Panc1 (cell line): Measurements from ENCODE around the gene RANBP3. TPM values are rescaled to one million over a fixed set of nuclear protein-coding genes. Genes with fewer than 3 reads are reported as not detected.

Experiments used
- ATAC-seq: fragments of 200-7000 bp; cut with Tn5 transposase; 2 replicates; pipeline ENCODE4 v1.9.1; 2020; ENCODE audit warnings: mild to moderate bottlenecking, moderate library complexity
- BruUV-seq: library from RNA; stranded (reverse); fragments of 400-500 nt; replicated peaks from 2 replicates; lab custom pipeline; 2021; lab: Mats Ljungman, UMichigan
- CTCF ChIA-PET: fragments of 300-600 bp; sonication (Branson Sonifier 250); formaldehyde crosslinking; loops from one replicate; lab custom pipeline; 2022; ENCODE audit warnings: antibody characterized with exemption; lab: Charles Lee
- POLR2A ChIA-PET: fragments of 300-600 bp; sonication (Branson Sonifier 250); formaldehyde crosslinking; loops from one replicate; lab custom pipeline; 2022; ENCODE audit warnings: antibody characterized with exemption; lab: Charles Lee
- DNase-seq: peaks from one replicate; pipeline ENCODE4 v3.0.0-alpha.2; 2010; ENCODE audit warnings: low read depth, low spot score
- H3K27ac ChIP-seq: 2 replicates; pipeline ENCODE4 v1.5.1; 2011; ENCODE audit warnings: mild to moderate bottlenecking, low read length, inconsistent platforms
- H3K27me3 ChIP-seq: fragments of 200-500 bp; sonication (Bioruptor generic); 2 replicates; pipeline ENCODE4 v1.6.0; 2014; ENCODE audit warnings: low read length, inconsistent platforms; ENCODE audit not compliant: control insufficient read depth, insufficient read depth
- H3K36me3 ChIP-seq: fragments of 200-500 bp; sonication (Bioruptor generic); 2 replicates; pipeline ENCODE4 v1.5.1; 2014; ENCODE audit warnings: inconsistent platforms, mild to moderate bottlenecking, low read length, moderate library complexity; ENCODE audit not compliant: control insufficient read depth, insufficient read depth
- H3K4me1 ChIP-seq: 2 replicates; pipeline ENCODE4 v1.5.1; 2011; ENCODE audit warnings: inconsistent platforms, mild to moderate bottlenecking, low read length, moderate library complexity; ENCODE audit not compliant: control insufficient read depth, insufficient read depth
- H3K4me3 ChIP-seq, 2 experiments: 2 replicates each; pipeline ENCODE4 v1.5.1; 2011 to 2012; ENCODE audit warnings: low read depth in 2 of 2, low read length in 2 of 2, mild to moderate bottlenecking in 2 of 2, inconsistent platforms in 1 of 2, moderate library complexity in 1 of 2
- H3K9me3 ChIP-seq: fragments of 200-500 bp; sonication (Bioruptor generic); 2 replicates; pipeline ENCODE4 v1.5.1; 2014; ENCODE audit warnings: low read depth, mild to moderate bottlenecking, inconsistent platforms, low read length, moderate library complexity; ENCODE audit not compliant: control insufficient read depth, insufficient read depth
- CTCF ChIP-seq: fragments of 450-650 bp; IDR thresholded peaks from 2 replicates; pipeline ENCODE4 v1.5.1; 2017; ENCODE audit warnings: mild to moderate bottlenecking
- POLR2AphosphoS5 ChIP-seq: IDR thresholded peaks from 2 replicates; pipeline ENCODE4 v1.6.1; 2012; ENCODE audit warnings: mild to moderate bottlenecking, low read depth, low read length, moderate library complexity
- SIN3A ChIP-seq: IDR thresholded peaks from 2 replicates; pipeline ENCODE4 v1.6.1; 2012; ENCODE audit warnings: low read depth, mild to moderate bottlenecking, low read length, moderate library complexity, borderline replicate concordance; ENCODE audit not compliant: insufficient read depth
- TCF7L2 ChIP-seq: IDR thresholded peaks from 2 replicates; pipeline ENCODE4 v1.6.1; 2011; ENCODE audit warnings: mild to moderate bottlenecking, low read depth, low read length, inconsistent platforms
- in situ Hi-C: cut with HindIII; loops from 2 replicates; pipeline ENCODE4 v1.10.0; 2016; ENCODE audit warnings: low sequenced_read_pairs, low pct_unique_long_range_greater_than_20kb
- intact Hi-C: fragments of 100-400 bp; cut with micrococcal nuclease; formaldehyde crosslinking; loops from one replicate; pipeline ENCODE4 v1.10.0; 2022; ENCODE audit not compliant: unreplicated experiment
- total RNA-seq: library from RNA; stranded (reverse); gene quantifications from one replicate; pipeline ENCODE4 v1.2.1, GENCODE V29; 2021; ENCODE audit not compliant: unreplicated experiment
- TF ChIP-seq, protein P1 (sequence below), 2 experiments: IDR thresholded peaks; 2 replicates each; pipeline ENCODE4 v1.6.1; 2011 to 2012; ENCODE audit warnings: low read depth in 2 of 2, control low read depth in 1 of 2, low read length in 1 of 2, mild to moderate bottlenecking in 1 of 2, moderate library complexity in 1 of 2; ENCODE audit not compliant: insufficient read depth in 1 of 2

Gene RANBP3
- total RNA-seq, 1 experiment from 2014 or later: 54.6 TPM

- no peak for ATAC-seq
- Histone ChIP-seq H3K4me3 (no peak overlapping the region), H3K9me3 (no peaks in the 10 kb centered on the region), H3K36me3 (no peaks in the 10 kb centered on the region; the same call in 1 of the 2 replicates), H3K27ac (no peak overlapping the region), H3K27me3 (no peaks in the 10 kb centered on the region), H3K4me1 (no peaks in the 10 kb centered on the region; the same call in 1 of the 2 replicates)
- POLR2A ChIA-PET: no interaction called here
- intact Hi-C loops: no loop called here
- TF ChIP-seq TCF7L2 (no peak), SIN3A (no peak), POLR2AphosphoS5 (no peak), CTCF (no peak)
- TF ChIP-seq, protein P1, sequence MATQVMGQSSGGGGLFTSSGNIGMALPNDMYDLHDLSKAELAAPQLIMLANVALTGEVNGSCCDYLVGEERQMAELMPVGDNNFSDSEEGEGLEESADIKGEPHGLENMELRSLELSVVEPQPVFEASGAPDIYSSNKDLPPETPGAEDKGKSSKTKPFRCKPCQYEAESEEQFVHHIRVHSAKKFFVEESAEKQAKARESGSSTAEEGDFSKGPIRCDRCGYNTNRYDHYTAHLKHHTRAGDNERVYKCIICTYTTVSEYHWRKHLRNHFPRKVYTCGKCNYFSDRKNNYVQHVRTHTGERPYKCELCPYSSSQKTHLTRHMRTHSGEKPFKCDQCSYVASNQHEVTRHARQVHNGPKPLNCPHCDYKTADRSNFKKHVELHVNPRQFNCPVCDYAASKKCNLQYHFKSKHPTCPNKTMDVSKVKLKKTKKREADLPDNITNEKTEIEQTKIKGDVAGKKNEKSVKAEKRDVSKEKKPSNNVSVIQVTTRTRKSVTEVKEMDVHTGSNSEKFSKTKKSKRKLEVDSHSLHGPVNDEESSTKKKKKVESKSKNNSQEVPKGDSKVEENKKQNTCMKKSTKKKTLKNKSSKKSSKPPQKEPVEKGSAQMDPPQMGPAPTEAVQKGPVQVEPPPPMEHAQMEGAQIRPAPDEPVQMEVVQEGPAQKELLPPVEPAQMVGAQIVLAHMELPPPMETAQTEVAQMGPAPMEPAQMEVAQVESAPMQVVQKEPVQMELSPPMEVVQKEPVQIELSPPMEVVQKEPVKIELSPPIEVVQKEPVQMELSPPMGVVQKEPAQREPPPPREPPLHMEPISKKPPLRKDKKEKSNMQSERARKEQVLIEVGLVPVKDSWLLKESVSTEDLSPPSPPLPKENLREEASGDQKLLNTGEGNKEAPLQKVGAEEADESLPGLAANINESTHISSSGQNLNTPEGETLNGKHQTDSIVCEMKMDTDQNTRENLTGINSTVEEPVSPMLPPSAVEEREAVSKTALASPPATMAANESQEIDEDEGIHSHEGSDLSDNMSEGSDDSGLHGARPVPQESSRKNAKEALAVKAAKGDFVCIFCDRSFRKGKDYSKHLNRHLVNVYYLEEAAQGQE (IDR thresholded peaks at IDR 0.05; ENCODE audit: insufficient read depth in 1 of 2, low read depth in 2 of 2, low read length in 1 of 2): no peak
- no peak for DNase-seq
- BruUV-seq: no TSS peak
- in situ Hi-C loops: no loop called here
- CTCF ChIA-PET: no interaction called here
Measured at GRCh38 chr19:5933391-5934068, 44.4 kb downstream of the RANBP3 start.

- intact Hi-C loops: no loop called here
- BruUV-seq: no TSS peak
- in situ Hi-C loops: no loop called here
- ATAC-seq: no peak
- Histone ChIP-seq H3K27me3 (no peaks in the 10 kb centered on the region), H3K27ac (no peak overlapping the region), H3K9me3 (no peaks in the 10 kb centered on the region), H3K4me1 (no peaks in the 10 kb centered on the region; the same call in 1 of the 2 replicates), H3K4me3 (no peak overlapping the region), H3K36me3 (no peaks in the 10 kb centered on the region; the same call in 1 of the 2 replicates)
- ChIA-PET CTCF (no interaction called here), POLR2A (no interaction called here)
- DNase-seq: no peak
- TF ChIP-seq TCF7L2 (no peak), POLR2AphosphoS5 (no peak), CTCF (no peak), SIN3A (no peak)
- TF ChIP-seq, protein P1 (IDR thresholded peaks at IDR 0.05; ENCODE audit: insufficient read depth in 1 of 2, low read depth in 2 of 2, low read length in 1 of 2): no peak
Measured at GRCh38 chr19:5932609-5933262, 45.2 kb downstream of the RANBP3 start.
